GM23338 (cell line): ENCODE data around the gene MS4A18. TPM values are rescaled to one million over a fixed set of nuclear protein-coding genes. Genes with fewer than 3 reads are reported as not detected.

ENCODE experiments used
- ATAC-seq: fragments of 200-7000 bp; cut with Tn5 transposase; 3 replicates; pipeline ENCODE4 v1.9.1; 2020
- DNase-seq: peaks from one replicate; pipeline ENCODE4 v3.0.0-alpha.2; 2015; ENCODE audit warnings: low spot score
- H2AFZ ChIP-seq: fragments of 200-600 bp; sonication (generic); 2 replicates; pipeline ENCODE4 v1.8.0; 2016; ENCODE audit warnings: antibody characterized with exemption, mild to moderate bottlenecking, moderate library complexity
- H3F3A ChIP-seq: fragments of 200-600 bp; sonication (generic); replicated peaks from 2 replicates; pipeline ENCODE4 v1.8.0; 2017; ENCODE audit warnings: antibody characterized with exemption, mixed run types, low read depth
- H3K27ac ChIP-seq: fragments of 200-600 bp; sonication (generic); 2 replicates; pipeline ENCODE4 v1.6.1; 2016; ENCODE audit warnings: low read depth
- H3K27me3 ChIP-seq: fragments of 200-600 bp; sonication (generic); 2 replicates; pipeline ENCODE4 v1.8.0; 2016; ENCODE audit warnings: mild to moderate bottlenecking, mixed run types, moderate library complexity; ENCODE audit not compliant: insufficient read depth
- H3K36me3 ChIP-seq: fragments of 200-600 bp; sonication (generic); 2 replicates; pipeline ENCODE4 v1.8.0; 2016; ENCODE audit warnings: mild to moderate bottlenecking; ENCODE audit not compliant: insufficient read depth
- H3K4me1 ChIP-seq: fragments of 200-600 bp; sonication (generic); 2 replicates; pipeline ENCODE4 v1.8.0; 2016; ENCODE audit warnings: mild to moderate bottlenecking, moderate library complexity; ENCODE audit not compliant: insufficient read depth
- H3K4me2 ChIP-seq: fragments of 200-600 bp; sonication (generic); 2 replicates; pipeline ENCODE4 v1.7.1; 2017; ENCODE audit warnings: mixed run types
- H3K4me3 ChIP-seq: fragments of 200-600 bp; sonication (generic); 2 replicates; pipeline ENCODE4 v1.6.1; 2016; ENCODE audit warnings: mixed run types
- H3K79me2 ChIP-seq: fragments of 200-600 bp; sonication (generic); replicated peaks from 2 replicates; pipeline ENCODE4 v1.8.0; 2017; ENCODE audit warnings: mild to moderate bottlenecking; ENCODE audit not compliant: insufficient read depth
- H3K9me2 ChIP-seq: fragments of 200-600 bp; sonication (generic); 2 replicates; pipeline ENCODE4 v1.8.0; 2017; ENCODE audit not compliant: insufficient read depth
- H4K20me1 ChIP-seq: fragments of 200-600 bp; sonication (generic); replicated peaks from 2 replicates; pipeline ENCODE4 v1.8.0; 2017; ENCODE audit warnings: mild to moderate bottlenecking; ENCODE audit not compliant: insufficient read depth
- H3K27ac Mint-ChIP-seq: 2 replicates; pipeline ENCODE4 v1.8.0; 2020; ENCODE audit warnings: inconsistent platforms, mild to moderate bottlenecking, moderate library complexity, mixed read lengths
- H3K27me3 Mint-ChIP-seq: 3 replicates; pipeline ENCODE4 v1.8.0; 2022; ENCODE audit warnings: low read depth, mild to moderate bottlenecking, moderate library complexity, mixed read lengths, inconsistent platforms; ENCODE audit not compliant: insufficient read depth, poor library complexity
- H3K36me3 Mint-ChIP-seq: 3 replicates; pipeline ENCODE4 v1.8.0; 2021; ENCODE audit warnings: low read depth, mild to moderate bottlenecking, inconsistent platforms, moderate library complexity, mixed read lengths
- H3K4me1 Mint-ChIP-seq: 3 replicates; pipeline ENCODE4 v1.8.0; 2020; ENCODE audit warnings: mild to moderate bottlenecking, inconsistent platforms, mixed read lengths
- H3K4me3 Mint-ChIP-seq: 3 replicates; pipeline ENCODE4 v1.8.0; 2021; ENCODE audit warnings: moderate library complexity, mild to moderate bottlenecking, inconsistent platforms, mixed read lengths
- H3K9me3 Mint-ChIP-seq: 3 replicates; pipeline ENCODE4 v1.8.0; 2020; ENCODE audit warnings: moderate library complexity, mild to moderate bottlenecking, inconsistent platforms, mixed read lengths
- NANOG ChIP-seq: IDR thresholded peaks from 2 replicates; pipeline ENCODE4 v1.6.1; 2016; ENCODE audit warnings: antibody characterized with exemption, borderline replicate concordance
- ZNF331 ChIP-seq: fragments of 250-450 bp; sonication (Bioruptor Pico); IDR thresholded peaks from 2 replicates; pipeline ENCODE4 v1.5.0; 2020; ENCODE audit warnings: low read depth, mild to moderate bottlenecking, moderate library complexity
- polyA plus RNA-seq: library from polyadenylated mRNA; unstranded; fragments of >200 nt; fragmentation: Nextera tagmentation; extraction: Ambion mirVana; gene quantifications from 2 replicates; pipeline ENCODE4 v1.2.1, GENCODE V29; 2016
- total RNA-seq: library from RNA; depleted of rRNA; stranded (reverse); fragments of >200 nt; shearing (Covaris generic); gene quantifications from 2 replicates; pipeline ENCODE4 v1.2.3, GENCODE V29; 2014
- TF ChIP-seq, protein P1 (sequence below): IDR thresholded peaks from one replicate; pipeline ENCODE4 v1.6.1; 2018; ENCODE audit warnings: antibody characterized with exemption; ENCODE audit not compliant: unreplicated experiment
- TF ChIP-seq, protein P2 (sequence below): IDR thresholded peaks from 2 replicates; pipeline ENCODE4 v1.6.1; 2016; ENCODE audit warnings: antibody characterized with exemption
- TF ChIP-seq, protein P3 (sequence below): fragments of 250-450 bp; sonication (Bioruptor Pico); IDR thresholded peaks from 2 replicates; pipeline ENCODE4 v1.5.0; 2020; ENCODE audit warnings: mild to moderate bottlenecking, moderate library complexity

MS4A18 gene
- total and polyA plus RNA-seq, 2 experiments from 2014 or later, result not detected

DNA sequence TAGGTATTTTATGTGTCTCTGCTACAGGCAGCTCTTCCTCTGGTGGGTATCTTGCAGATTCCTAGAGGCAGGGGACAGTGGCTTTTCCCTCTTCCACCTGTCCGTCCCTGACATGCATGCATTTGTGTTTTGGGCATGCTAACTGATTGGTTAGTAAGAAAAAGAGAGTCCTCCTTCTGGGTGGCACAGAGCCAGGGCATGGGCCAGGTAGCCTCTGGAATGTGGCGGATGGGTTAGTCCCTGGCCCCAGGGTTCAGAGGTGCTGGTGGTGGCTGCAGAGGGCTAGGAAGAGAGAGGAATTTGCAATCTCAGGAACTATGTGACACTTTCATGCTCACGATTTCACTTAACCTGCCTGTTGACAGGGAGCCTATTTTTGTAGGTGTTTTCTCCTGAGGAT is 26.4 kb downstream of the MS4A18 start (continued):
- TF ChIP-seq, protein P1, sequence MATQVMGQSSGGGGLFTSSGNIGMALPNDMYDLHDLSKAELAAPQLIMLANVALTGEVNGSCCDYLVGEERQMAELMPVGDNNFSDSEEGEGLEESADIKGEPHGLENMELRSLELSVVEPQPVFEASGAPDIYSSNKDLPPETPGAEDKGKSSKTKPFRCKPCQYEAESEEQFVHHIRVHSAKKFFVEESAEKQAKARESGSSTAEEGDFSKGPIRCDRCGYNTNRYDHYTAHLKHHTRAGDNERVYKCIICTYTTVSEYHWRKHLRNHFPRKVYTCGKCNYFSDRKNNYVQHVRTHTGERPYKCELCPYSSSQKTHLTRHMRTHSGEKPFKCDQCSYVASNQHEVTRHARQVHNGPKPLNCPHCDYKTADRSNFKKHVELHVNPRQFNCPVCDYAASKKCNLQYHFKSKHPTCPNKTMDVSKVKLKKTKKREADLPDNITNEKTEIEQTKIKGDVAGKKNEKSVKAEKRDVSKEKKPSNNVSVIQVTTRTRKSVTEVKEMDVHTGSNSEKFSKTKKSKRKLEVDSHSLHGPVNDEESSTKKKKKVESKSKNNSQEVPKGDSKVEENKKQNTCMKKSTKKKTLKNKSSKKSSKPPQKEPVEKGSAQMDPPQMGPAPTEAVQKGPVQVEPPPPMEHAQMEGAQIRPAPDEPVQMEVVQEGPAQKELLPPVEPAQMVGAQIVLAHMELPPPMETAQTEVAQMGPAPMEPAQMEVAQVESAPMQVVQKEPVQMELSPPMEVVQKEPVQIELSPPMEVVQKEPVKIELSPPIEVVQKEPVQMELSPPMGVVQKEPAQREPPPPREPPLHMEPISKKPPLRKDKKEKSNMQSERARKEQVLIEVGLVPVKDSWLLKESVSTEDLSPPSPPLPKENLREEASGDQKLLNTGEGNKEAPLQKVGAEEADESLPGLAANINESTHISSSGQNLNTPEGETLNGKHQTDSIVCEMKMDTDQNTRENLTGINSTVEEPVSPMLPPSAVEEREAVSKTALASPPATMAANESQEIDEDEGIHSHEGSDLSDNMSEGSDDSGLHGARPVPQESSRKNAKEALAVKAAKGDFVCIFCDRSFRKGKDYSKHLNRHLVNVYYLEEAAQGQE, result no peak
- TF ChIP-seq NANOG, result no peak

DNA sequence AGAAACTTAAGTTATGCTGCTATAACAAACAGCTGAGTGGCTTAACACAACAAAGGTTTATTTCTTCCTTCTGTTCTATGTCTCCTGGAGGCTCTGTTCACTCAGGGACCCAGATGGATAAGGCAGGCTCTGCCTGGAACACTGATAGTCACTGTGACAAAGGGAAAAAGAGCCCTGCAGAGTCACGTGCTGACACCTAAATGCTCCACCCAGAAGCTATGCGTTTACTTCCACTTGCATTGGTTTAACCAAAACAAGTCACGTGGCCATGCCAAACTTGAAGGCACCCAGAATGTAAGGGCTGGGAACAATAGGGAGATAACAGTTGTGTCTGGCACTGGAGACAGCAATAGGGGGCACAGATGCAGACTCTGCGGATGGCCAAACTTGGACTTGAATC is 28.8 kb downstream of the MS4A18 start:
- H3K4me3 ChIP-seq, result no peak overlapping the region
- no peak overlapping the region for H2AFZ ChIP-seq
- ATAC-seq (no peak), DNase-seq (no peak)
- H3K4me3 Mint-ChIP-seq, result no peak overlapping the region
- H3K27me3 ChIP-seq, result no peaks in the 10 kb centered on the region
- peaks cover 9% of the 10 kb centered on the region for H3K27me3 Mint-ChIP-seq
- no peaks in the 10 kb centered on the region for H3K4me1 Mint-ChIP-seq
- H3K9me3 Mint-ChIP-seq, result peaks cover 7% of the 10 kb centered on the region; the same call in 1 of the 3 replicates
- H3K4me1 ChIP-seq, result no peaks in the 10 kb centered on the region
- no peaks in the 10 kb centered on the region for H3F3A ChIP-seq
- no peak overlapping the region for H3K27ac ChIP-seq
- TF ChIP-seq, protein P1, result no peak
- TF ChIP-seq ZNF331 (CRISPR knock-in tag), result no peak
- TF ChIP-seq, protein P2, sequence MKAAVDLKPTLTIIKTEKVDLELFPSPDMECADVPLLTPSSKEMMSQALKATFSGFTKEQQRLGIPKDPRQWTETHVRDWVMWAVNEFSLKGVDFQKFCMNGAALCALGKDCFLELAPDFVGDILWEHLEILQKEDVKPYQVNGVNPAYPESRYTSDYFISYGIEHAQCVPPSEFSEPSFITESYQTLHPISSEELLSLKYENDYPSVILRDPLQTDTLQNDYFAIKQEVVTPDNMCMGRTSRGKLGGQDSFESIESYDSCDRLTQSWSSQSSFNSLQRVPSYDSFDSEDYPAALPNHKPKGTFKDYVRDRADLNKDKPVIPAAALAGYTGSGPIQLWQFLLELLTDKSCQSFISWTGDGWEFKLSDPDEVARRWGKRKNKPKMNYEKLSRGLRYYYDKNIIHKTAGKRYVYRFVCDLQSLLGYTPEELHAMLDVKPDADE, result no peak
- TF ChIP-seq, protein P3, sequence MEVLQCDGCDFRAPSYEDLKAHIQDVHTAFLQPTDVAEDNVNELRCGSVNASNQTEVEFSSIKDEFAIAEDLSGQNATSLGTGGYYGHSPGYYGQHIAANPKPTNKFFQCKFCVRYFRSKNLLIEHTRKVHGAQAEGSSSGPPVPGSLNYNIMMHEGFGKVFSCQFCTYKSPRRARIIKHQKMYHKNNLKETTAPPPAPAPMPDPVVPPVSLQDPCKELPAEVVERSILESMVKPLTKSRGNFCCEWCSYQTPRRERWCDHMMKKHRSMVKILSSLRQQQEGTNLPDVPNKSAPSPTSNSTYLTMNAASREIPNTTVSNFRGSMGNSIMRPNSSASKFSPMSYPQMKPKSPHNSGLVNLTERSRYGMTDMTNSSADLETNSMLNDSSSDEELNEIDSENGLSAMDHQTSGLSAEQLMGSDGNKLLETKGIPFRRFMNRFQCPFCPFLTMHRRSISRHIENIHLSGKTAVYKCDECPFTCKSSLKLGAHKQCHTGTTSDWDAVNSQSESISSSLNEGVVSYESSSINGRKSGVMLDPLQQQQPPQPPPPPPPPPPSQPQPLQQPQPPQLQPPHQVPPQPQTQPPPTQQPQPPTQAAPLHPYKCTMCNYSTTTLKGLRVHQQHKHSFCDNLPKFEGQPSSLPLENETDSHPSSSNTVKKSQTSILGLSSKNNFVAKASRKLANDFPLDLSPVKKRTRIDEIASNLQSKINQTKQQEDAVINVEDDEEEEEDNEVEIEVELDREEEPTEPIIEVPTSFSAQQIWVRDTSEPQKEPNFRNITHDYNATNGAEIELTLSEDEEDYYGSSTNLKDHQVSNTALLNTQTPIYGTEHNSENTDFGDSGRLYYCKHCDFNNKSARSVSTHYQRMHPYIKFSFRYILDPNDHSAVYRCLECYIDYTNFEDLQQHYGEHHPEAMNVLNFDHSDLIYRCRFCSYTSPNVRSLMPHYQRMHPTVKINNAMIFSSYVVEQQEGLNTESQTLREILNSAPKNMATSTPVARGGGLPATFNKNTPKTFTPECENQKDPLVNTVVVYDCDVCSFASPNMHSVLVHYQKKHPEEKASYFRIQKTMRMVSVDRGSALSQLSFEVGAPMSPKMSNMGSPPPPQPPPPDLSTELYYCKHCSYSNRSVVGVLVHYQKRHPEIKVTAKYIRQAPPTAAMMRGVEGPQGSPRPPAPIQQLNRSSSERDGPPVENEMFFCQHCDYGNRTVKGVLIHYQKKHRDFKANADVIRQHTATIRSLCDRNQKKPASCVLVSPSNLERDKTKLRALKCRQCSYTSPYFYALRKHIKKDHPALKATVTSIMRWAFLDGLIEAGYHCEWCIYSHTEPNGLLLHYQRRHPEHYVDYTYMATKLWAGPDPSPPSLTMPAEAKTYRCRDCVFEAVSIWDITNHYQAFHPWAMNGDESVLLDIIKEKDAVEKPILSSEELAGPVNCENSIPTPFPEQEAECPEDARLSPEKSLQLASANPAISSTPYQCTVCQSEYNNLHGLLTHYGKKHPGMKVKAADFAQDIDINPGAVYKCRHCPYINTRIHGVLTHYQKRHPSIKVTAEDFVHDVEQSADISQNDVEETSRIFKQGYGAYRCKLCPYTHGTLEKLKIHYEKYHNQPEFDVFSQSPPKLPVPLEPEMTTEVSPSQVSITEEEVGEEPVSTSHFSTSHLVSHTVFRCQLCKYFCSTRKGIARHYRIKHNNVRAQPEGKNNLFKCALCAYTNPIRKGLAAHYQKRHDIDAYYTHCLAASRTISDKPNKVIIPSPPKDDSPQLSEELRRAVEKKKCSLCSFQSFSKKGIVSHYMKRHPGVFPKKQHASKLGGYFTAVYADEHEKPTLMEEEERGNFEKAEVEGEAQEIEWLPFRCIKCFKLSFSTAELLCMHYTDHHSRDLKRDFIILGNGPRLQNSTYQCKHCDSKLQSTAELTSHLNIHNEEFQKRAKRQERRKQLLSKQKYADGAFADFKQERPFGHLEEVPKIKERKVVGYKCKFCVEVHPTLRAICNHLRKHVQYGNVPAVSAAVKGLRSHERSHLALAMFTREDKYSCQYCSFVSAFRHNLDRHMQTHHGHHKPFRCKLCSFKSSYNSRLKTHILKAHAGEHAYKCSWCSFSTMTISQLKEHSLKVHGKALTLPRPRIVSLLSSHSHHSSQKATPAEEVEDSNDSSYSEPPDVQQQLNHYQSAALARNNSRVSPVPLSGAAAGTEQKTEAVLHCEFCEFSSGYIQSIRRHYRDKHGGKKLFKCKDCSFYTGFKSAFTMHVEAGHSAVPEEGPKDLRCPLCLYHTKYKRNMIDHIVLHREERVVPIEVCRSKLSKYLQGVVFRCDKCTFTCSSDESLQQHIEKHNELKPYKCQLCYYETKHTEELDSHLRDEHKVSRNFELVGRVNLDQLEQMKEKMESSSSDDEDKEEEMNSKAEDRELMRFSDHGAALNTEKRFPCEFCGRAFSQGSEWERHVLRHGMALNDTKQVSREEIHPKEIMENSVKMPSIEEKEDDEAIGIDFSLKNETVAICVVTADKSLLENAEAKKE (CRISPR knock-in tag), result no peak
- no peak overlapping the region for H3K27ac Mint-ChIP-seq
- no peaks in the 10 kb centered on the region for H4K20me1 ChIP-seq
- no peaks in the 10 kb centered on the region for H3K36me3 Mint-ChIP-seq
- H3K4me2 ChIP-seq, result no peak overlapping the region
- no peaks in the 10 kb centered on the region for H3K36me3 ChIP-seq
- H3K9me2 ChIP-seq, result no peaks in the 10 kb centered on the region
- no peaks in the 10 kb centered on the region for H3K79me2 ChIP-seq
